HG03175 (cell line): Measurements from ENCODE around the gene FBN3.

Source experiments
- ATAC-seq: cut with Tn5 transposase; IDR thresholded peaks from one replicate; pipeline ENCODE4 v1.9.1; 2021; ENCODE audit warnings: mild to moderate bottlenecking, moderate library complexity; ENCODE audit not compliant: unreplicated experiment

The FBN3 gene

DNA sequence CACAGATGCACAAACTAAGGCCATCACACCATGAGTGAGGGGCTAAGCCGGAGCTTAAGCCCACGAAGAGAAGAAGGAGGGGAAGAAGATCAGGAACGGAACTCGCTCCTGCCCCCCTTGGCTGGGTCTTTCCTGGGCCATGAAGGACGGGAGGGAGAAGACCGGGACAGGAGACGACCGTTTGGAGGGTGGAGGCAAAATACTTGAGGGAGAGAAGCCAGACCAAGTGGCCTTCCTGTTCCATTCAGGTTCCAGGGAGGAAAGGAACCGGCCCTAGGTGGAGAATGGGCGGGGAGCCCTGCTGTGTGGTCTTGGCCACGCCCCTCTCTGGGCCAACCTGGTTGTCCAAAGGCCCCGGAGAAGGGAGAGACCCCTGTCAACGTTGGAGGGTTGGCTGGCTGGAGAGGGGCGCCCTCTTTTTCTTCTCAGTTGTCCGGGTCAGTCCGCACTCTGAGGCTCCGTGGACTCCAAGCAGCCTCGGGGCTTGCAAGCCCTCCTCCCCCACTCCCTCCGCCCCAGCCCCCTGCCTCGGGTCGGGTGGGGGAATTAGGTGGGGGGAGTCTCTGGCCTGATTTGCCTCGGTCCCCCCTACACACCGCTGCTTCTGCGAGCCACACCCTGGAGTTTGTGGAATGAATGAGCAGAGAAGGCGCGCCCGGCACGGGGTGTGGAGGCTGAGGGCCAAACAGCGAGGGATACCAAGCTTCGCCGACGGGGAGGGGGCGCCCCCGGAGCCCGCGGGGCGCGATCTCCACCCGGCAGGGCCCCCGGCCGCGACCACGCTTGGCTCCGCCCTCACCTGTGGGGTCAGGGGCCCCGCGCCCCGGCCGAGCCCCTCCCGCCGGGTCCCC lies 757 bp downstream of the FBN3 start:
- ATAC-seq: no peak

- ATAC-seq: no peak
These were observed 1.3 kb downstream of the FBN3 start for GRCh38 chr19:8148088-8148409.

DNA sequence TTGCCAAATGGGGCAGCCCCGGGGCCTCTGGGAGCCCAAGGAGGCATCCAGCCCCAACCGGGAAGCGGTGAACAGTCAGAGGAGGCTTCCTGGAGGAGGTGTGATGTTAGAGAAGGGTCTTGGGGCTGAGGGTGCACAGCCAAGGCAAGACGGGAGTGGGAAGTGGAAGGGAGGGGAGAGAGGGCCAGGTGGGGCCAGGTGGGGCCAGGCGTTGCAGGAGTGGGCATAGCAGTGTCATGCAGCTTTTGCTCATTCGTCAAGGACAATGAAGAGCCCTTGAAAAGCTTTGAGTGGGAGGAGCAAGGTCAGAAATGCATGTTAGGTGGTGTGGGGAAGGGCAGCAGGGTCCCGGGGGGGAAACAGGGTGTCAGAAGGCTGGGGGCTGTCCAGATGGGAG lies 1.8 kb downstream of the FBN3 start:
- no peak for ATAC-seq

DNA sequence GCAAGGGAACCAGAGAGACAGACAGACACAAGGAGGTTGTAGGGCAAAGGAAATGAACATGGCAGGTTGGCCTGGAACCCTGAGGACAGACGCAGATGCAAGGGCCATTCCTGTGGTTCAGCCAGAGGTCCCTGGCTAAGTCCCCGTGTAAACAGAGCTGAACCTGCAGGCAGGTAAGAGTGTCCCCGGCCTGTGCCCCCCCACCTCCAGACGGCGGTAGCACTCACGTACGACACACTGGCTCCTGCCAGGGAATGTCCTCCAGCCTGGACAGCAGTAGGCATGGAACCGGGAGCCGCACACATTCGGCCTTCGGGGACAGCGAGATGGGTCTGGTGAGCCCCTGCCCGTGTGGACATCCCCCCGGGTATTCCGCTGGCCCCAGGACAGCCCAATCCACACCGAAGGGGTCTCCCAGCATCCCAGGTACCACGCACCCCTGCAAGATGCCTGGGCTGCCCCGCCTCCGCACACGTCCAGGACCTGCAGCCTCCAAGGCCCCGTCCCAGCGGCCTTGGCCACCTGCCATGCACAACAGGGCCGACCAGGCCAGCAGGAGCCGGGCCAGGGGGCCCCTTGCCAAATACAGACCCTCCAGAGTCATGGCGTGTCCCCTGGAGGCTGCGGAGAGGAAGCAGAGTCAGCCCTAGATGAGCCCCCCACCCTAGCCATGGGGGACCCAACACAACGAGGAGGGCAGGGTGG lies 2.4 kb downstream of the FBN3 start:
- ATAC-seq: no peak

DNA sequence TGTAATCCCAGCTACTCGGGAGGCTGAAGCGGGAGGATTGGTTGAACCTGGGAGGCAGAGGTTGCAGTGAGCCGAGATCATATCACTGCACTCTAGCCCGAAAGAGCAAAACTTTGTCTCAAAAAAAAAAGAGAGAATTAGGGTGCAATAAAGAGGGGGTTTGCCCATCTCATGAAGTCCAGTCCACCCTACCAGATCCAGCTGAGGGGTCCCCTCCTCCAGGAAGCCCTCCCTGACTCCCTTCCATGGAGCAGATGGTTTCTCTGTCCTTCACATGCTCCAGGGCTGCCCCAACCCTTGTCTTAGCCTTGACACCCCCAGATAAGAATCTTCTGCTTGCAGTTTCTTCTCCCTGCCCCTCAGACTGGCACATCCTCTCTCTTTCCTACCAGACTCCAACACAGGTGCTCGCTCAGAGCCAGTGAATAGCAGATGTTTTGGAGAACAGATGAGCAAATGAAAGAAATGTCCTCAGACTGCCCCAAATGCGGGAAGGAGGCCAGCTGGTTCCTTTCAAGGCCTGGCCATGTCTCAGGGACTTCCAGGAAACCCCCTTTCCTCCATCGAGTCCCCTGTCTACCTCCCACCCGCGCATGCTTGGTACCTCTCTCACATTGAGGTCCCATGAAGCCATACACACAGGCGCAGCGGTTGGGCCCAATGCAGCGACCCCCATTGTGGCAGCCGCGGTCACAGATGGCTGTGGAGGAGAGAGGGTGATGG lies 5.0 kb downstream of the FBN3 start:
- ATAC-seq: no peak

- ATAC-seq: no peak
These were observed 6.4 kb downstream of the FBN3 start for GRCh38 chr19:8143041-8143440.

DNA sequence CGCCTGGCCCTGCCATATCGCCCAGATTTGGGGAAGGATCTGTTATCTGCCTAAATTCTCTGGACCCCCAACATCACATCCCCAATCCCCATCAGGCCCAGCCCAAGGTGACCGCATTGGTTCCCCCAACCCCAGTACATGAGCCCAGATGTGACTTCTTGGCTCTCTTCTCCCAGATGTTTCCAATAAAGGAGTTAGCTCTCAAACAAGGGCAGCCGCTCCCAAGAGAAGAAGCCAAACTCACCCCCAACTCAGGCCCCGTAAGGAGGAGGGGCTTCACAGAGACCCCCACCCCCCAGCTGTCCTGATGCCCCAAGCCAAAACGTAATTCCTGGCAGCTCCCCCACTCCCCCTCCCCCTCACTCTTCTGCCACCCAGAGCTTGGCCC lies 6.9 kb downstream of the FBN3 start:
- no peak for ATAC-seq

- ATAC-seq: no peak
These were observed 7.5 kb downstream of the FBN3 start for GRCh38 chr19:8141726-8142512.

GRCh38 chr19:8138201-8138600 lies 11.2 kb downstream of the FBN3 start:
- no peak for ATAC-seq

DNA sequence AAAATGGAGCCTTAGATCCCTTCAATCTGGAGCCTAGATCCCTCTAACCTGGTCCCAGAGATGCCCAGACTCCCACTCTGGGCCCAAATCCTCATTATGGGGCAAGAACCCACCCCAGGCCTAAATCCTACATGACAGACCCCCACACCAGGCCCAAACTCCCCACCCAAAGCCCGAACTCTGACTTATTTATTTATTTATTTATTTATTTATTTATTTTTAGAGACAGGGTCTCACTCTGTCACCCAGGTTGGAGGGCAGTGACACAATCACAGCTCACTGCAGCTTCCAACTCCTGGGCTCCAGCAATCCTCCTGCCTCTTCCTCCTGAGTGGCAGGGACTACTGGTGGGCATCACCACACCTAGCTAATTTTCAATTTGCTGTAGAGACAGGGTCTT lies 12.0 kb downstream of the FBN3 start:
- ATAC-seq: no peak

DNA sequence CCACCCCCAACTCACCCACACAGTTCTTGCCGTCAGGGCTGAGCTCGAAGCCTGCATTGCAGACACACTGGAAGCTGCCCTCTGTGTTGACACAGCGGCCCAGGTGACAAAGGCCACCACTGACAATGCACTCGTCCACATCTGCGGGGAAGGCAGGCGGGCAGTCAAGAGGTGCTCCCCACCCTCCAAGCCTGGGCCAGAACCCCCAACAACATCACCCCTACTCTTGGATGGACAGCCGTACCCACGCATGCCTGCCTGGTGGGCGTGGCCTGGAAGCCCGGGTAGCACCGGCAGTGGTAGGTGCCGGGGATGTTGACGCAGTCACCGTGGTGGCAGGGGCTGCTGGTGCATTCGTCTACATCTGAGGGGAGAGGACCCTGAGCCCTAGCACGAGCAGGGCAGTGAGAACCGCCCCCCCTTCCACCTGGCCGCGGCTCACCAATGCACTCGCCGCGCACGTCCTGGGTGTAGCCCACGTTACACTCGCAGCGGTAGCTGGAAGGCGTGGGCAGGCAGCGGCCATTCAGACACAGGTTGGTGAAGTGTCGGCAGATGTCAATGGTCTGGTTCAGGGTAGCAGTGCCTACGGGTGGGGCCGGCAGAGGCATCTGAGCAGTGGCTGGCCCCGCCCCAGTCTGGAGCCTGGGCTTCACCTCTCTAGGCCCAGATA lies 13.3 kb downstream of the FBN3 start:
- no peak for ATAC-seq

DNA sequence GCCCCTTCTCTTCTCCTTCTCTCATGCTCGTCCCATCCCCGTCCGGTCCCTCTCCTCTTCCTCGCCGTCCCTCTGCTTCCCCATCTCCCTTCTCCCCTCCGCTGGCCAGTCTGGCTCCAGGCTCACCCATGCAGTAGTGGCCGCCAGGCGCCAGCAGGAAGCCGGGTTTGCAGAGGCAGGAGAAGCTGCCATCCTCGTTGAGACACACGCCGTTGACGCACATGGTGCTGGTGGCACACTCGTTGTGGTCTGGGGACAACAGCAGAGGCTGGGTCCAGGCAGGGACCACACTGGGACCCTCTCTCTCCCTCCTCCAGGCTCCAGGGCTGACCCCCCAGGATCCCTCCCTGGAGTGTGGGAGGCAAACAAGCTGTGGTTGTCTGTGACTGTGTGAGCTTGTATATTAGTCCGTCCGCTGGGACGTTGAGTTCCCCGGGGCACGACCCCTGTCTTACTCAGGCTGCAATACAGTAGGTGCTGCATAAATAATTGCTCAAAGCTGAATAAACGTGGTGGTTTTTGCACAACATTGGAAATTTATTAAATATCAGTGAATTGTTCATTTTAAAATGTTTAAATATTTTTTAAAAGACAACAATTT lies 16.4 kb downstream of the FBN3 start:
- no peak for ATAC-seq

DNA sequence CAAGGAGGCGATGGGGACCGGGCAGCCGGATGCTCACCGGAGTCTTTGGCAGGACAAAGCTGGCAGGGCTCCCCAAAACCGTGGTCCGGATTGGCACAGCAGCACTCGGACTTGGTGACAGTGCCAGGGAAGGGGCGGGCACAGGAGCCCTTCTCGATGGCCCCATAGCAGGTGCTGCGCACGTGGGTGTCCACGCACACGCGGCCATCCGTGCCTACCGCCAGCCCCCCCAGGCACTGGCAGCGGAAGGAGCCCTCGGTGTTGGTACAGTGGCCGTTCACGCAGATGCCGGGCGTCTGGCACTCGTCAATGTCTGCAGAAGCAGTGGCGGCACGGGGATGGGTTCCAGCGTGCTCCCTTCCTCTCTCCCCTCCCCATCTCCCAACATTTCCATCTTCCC lies 17.9 kb downstream of the FBN3 start:
- no peak for ATAC-seq

GRCh38 chr19:8129061-8129618 lies 20.3 kb downstream of the FBN3 start:
- ATAC-seq: no peak

- ATAC-seq: no peak
These were observed 20.8 kb downstream of the FBN3 start for GRCh38 chr19:8128551-8128950.

DNA sequence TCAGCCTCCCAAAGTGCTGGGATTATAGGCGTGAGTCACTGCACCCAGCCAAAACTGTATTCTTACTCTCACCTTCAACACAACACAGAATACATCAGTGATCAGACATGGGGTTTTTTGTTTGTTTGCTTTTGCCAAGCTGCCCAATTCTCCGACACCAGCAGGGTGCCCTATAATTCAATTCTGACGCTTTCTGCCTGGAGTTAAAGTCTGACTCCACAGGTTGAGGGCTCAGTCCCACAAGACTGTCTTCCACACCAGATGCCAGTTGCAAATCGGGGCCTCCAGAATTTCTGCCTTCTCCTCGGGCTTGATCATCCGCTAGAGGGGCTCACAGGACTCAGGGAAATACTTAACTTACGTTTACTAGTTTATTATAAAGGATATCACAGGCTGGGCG lies 22.1 kb downstream of the FBN3 start:
- no peak for ATAC-seq

DNA sequence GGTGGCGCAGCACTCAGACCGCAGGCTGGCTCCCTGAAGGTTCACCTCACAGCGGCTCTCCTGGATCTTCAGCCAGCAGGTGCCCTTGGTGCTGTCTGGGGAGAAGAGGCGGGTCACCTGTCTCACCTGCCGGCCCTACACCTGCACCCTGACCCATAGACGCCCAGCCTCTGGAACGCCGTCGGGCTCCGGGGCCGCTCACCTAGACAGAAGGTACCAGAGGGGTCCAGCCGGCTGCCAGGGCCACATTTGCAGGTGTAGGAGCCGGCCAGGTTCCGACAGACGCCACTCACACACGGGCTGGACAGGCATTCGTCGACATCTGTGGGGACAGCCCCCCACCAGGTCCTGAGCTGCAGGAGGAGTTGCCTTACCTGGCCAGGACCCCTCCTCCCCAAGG lies 22.9 kb downstream of the FBN3 start:
- ATAC-seq: no peak

- ATAC-seq: no peak
These were observed 23.4 kb downstream of the FBN3 start for GRCh38 chr19:8126008-8126407.

DNA sequence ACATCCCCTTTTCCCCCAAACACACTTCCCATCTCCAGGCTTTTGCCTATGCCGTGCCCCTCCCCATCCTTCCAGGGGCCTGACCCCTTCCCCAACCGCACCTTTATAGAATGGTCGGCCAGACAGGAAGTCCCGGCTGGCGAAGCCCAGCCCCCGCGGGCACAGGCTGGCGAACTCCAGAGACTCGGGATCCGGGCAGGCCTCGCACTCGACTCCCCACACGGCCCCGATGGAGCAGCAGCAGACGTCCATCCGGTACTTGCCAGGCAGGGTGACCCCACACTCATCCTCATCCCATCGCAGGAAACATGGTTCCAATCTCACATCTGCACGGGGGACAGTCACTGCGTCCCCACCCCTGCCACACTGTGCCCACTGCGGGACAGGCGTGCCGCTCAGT lies 25.7 kb downstream of the FBN3 start:
- ATAC-seq: no peak
